Measurements from ENCODE around the gene ARSA.

Gene ARSA

GRCh38 chr22:50601669-50602337 is 26.1 kb downstream of the ARSA start:
- no peaks in the 10 kb centered on the region for H3K36me3 ChIP-seq (ENCODE audit: insufficient read depth, low read length)
- H2AFZ ChIP-seq (ENCODE audit: low read length), result no peak overlapping the region
- no peaks in the 10 kb centered on the region for H3K9me3 ChIP-seq (ENCODE audit: low read length)
- H3K4me2 ChIP-seq (ENCODE audit: low read length), result no peak overlapping the region
- TF ChIP-seq EZH2 (IDR thresholded peaks at IDR 0.05; ENCODE audit: borderline replicate concordance, low read length) (no peak), CTCF (IDR thresholded peaks at IDR 0.05; ENCODE audit: low read length) (no peak)
- no peak overlapping the region for H3K9ac ChIP-seq (ENCODE audit: low read length)
- H3K27me3 ChIP-seq (ENCODE audit: insufficient read depth, low read length), result no peaks in the 10 kb centered on the region; the same call in 1 of the 2 replicates
- no peak overlapping the region for H3K4me3 ChIP-seq (ENCODE audit: low read depth, low read length, poor library complexity, severe bottlenecking)
- no peaks in the 10 kb centered on the region for H3K79me2 ChIP-seq (ENCODE audit: insufficient read depth, low read length)
- H3K4me1 ChIP-seq (ENCODE audit: insufficient read depth, low read length, severe bottlenecking), result no peaks in the 10 kb centered on the region
- H3K27ac ChIP-seq (ENCODE audit: low read depth, low read length, poor library complexity, severe bottlenecking), result no peak overlapping the region
- no peaks in the 10 kb centered on the region for H4K20me1 ChIP-seq (ENCODE audit: insufficient read depth, low read length)
- no peaks in the 10 kb centered on the region for H3K9me2 ChIP-seq (ENCODE audit: low read depth, low read length)
- no peaks in the 10 kb centered on the region for H3F3A ChIP-seq (ENCODE audit: insufficient read depth, low read length)

- Histone ChIP-seq H3K36me3 (ENCODE audit: insufficient read depth, low read length) (no peaks in the 10 kb centered on the region), H3K9me2 (ENCODE audit: low read depth, low read length) (no peaks in the 10 kb centered on the region), H3K79me2 (ENCODE audit: insufficient read depth, low read length) (no peaks in the 10 kb centered on the region), H2AFZ (ENCODE audit: low read length) (no peak overlapping the region), H3K9me3 (ENCODE audit: low read length) (no peaks in the 10 kb centered on the region), H3K4me3 (ENCODE audit: low read depth, low read length, poor library complexity, severe bottlenecking) (no peak overlapping the region), H3K4me2 (ENCODE audit: low read length) (no peak overlapping the region), H3K27ac (ENCODE audit: low read depth, low read length, poor library complexity, severe bottlenecking) (no peak overlapping the region), H3K4me1 (ENCODE audit: insufficient read depth, low read length, severe bottlenecking) (no peaks in the 10 kb centered on the region), H3K9ac (ENCODE audit: low read length) (no peak overlapping the region), H4K20me1 (ENCODE audit: insufficient read depth, low read length) (no peaks in the 10 kb centered on the region), H3F3A (ENCODE audit: insufficient read depth, low read length) (no peaks in the 10 kb centered on the region), H3K27me3 (ENCODE audit: insufficient read depth, low read length) (no peaks in the 10 kb centered on the region; the same call in 1 of the 2 replicates)
- TF ChIP-seq EZH2 (IDR thresholded peaks at IDR 0.05; ENCODE audit: borderline replicate concordance, low read length) (no peak), CTCF (IDR thresholded peaks at IDR 0.05; ENCODE audit: low read length) (no peak)
Observed at GRCh38 chr22:50600967-50601668, 26.8 kb downstream of the ARSA start.

- H2AFZ ChIP-seq (ENCODE audit: low read length), result no peak within 1 kb of the TSS
- no peaks in the 10 kb centered on the region for H3K9me2 ChIP-seq (ENCODE audit: low read depth, low read length)
- H3K27ac ChIP-seq (ENCODE audit: low read depth, low read length, poor library complexity, severe bottlenecking), result no peak within 1 kb of the TSS
- TF ChIP-seq EZH2 (IDR thresholded peaks at IDR 0.05; ENCODE audit: borderline replicate concordance, low read length) (no peak), CTCF (IDR thresholded peaks at IDR 0.05; ENCODE audit: low read length) (no peak)
- no peaks in the 10 kb centered on the region for H3K9me3 ChIP-seq (ENCODE audit: low read length)
- no peaks in the 10 kb centered on the region for H3K79me2 ChIP-seq (ENCODE audit: insufficient read depth, low read length)
- no peaks in the 10 kb centered on the region for H3F3A ChIP-seq (ENCODE audit: insufficient read depth, low read length)
- no peak within 1 kb of the TSS for H3K9ac ChIP-seq (ENCODE audit: low read length)
- no peak within 1 kb of the TSS; the same call in 1 of the 2 replicates for H3K4me2 ChIP-seq (ENCODE audit: low read length)
- H3K4me3 ChIP-seq (ENCODE audit: low read depth, low read length, poor library complexity, severe bottlenecking), result no peak within 1 kb of the TSS
- no peaks in the 10 kb centered on the region for H4K20me1 ChIP-seq (ENCODE audit: insufficient read depth, low read length)
- H3K4me1 ChIP-seq (ENCODE audit: insufficient read depth, low read length, severe bottlenecking), result no peaks in the 10 kb centered on the region
- H3K36me3 ChIP-seq (ENCODE audit: insufficient read depth, low read length), result no peaks in the 10 kb centered on the region
- H3K27me3 ChIP-seq (ENCODE audit: insufficient read depth, low read length), result no peaks in the 10 kb centered on the region; the same call in 1 of the 2 replicates
Observed at GRCh38 chr22:50600538-50600937, 27.4 kb downstream of the ARSA start, which contains the start of gene MAPK8IP2. Gene MAPK8IP2, plus strand, starts transcription at chr22:50600793. Its CDS starts 26 bp downstream, at chr22:50600819.

Data from OCI-LY1 (cell line).